Neural crest cell (in vitro differentiated cells): ENCODE measurements around the gene TPRX1. TPM values are rescaled to one million over a fixed set of nuclear protein-coding genes. Genes with fewer than 3 reads are reported as not detected.
"Not testable (repeated sequence)": the region's sequence is repeated elsewhere in the genome, so short reads cannot be mapped to it uniquely, and the experiment has no call there.

Experiments used
- DNase-seq: peaks from one replicate; pipeline ENCODE4 v3.0.0; 2021; ENCODE audit warnings: low read depth, mixed read lengths, low spot score
- H3K27ac Mint-ChIP-seq: one replicate; pipeline ENCODE4 v1.8.0; 2021; ENCODE audit warnings: mild to moderate bottlenecking, mixed read lengths; ENCODE audit not compliant: unreplicated experiment
- H3K27me3 Mint-ChIP-seq: 2 replicates; pipeline ENCODE4 v1.8.0; 2021; ENCODE audit warnings: low read depth, mild to moderate bottlenecking, mixed read lengths
- H3K36me3 Mint-ChIP-seq: 2 replicates; pipeline ENCODE4 v1.8.0; 2021; ENCODE audit warnings: low read depth, mild to moderate bottlenecking, mixed read lengths
- H3K4me1 Mint-ChIP-seq: 2 replicates; pipeline ENCODE4 v1.8.0; 2021; ENCODE audit warnings: mixed read lengths
- H3K4me3 Mint-ChIP-seq: one replicate; pipeline ENCODE4 v1.8.0; 2021; ENCODE audit warnings: mild to moderate bottlenecking, mixed read lengths
- H3K9me3 Mint-ChIP-seq: 2 replicates; pipeline ENCODE4 v1.8.0; 2021; ENCODE audit warnings: mixed read lengths
- CTCF ChIP-seq: fragments of 200-600 bp; sonication (generic); conservative IDR thresholded peaks from 2 replicates; pipeline ENCODE4 v1.5.0; 2021; ENCODE audit warnings: antibody characterized with exemption, mild to moderate bottlenecking
- total RNA-seq: library from RNA; stranded (reverse); gene quantifications from 2 replicates; pipeline ENCODE4 v1.2.1, GENCODE V29; 2021

The TPRX1 gene
- total RNA-seq, 1 donor from 2014 or later, result not detected

- Mint-ChIP-seq H3K27me3 (no peaks in the 10 kb centered on the region), H3K4me3 (peak overlapping the region; percentile 49), H3K9me3 (no peaks in the 10 kb centered on the region), H3K4me1 (peaks cover 37% of the 10 kb centered on the region), H3K27ac (no peak overlapping the region), H3K36me3 (peaks cover 5% of the 10 kb centered on the region)
- DNase-seq, result no peak
- no peak for TF ChIP-seq CTCF
These were observed 27.8 kb downstream of the TPRX1 start for GRCh38 chr19:47776568-47776967.

DNA sequence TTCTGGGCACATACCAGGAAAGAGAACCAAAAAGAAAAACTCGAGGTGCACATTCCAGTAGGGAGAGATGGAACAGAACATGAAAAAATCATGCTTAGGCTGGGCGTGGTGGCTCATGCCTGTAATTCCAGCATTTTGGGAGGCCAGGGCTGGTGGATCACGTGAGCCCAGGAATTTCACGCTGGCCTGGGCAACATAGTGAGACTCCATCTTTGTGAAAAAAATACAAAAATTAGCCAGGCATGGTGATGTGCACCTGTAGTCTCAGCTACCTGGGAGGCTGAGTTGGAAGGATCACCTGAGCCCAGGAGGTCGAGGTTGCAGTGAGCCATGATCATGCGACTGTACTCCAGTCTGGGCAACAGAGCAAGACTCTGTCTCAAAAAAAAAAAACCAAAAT, 33.1 kb downstream of the TPRX1 start:
- Mint-ChIP-seq H3K27ac (peak overlapping the region; percentile 59), H3K4me1 (peaks cover 36% of the 10 kb centered on the region)
- H3K36me3 Mint-ChIP-seq, H3K9me3 Mint-ChIP-seq, H3K27me3 Mint-ChIP-seq, H3K4me3 Mint-ChIP-seq, DNase-seq: not testable (repeated sequence)

- no peak for TF ChIP-seq CTCF
- H3K36me3 Mint-ChIP-seq, result no peaks in the 10 kb centered on the region
- H3K9me3 Mint-ChIP-seq, result peaks cover 5% of the 10 kb centered on the region
- no peaks in the 10 kb centered on the region for H3K27me3 Mint-ChIP-seq
- H3K4me3 Mint-ChIP-seq, result no peak overlapping the region
- peaks cover 39% of the 10 kb centered on the region for H3K4me1 Mint-ChIP-seq
- H3K27ac Mint-ChIP-seq, result no peak overlapping the region
- no peak for DNase-seq
These were observed 34.8 kb downstream of the TPRX1 start for GRCh38 chr19:47769534-47769933.

DNA sequence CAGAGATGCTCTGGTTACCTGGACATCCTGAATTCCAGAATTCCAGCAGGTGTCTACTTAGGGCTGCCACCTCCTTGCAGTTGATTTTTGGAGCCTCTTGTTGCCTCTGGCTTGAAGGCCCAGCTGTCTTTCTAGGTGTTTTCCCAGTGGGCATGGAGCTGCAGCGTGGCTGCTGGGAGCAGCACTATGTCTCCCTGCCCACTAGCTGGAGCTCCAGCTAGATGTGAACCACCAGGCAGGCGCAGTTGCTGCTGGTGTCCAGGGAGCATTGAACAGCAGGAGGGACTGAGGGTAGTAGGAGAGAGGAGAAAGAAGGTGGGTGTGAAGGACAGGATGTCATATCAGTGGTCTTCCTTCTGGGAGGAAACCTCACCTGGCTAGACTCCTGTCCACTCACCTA, 35.7 kb downstream of the TPRX1 start:
- no peaks in the 10 kb centered on the region for H3K36me3 Mint-ChIP-seq
- H3K27me3 Mint-ChIP-seq, result no peaks in the 10 kb centered on the region
- peaks cover 5% of the 10 kb centered on the region for H3K9me3 Mint-ChIP-seq
- no peak for DNase-seq
- H3K27ac Mint-ChIP-seq, result no peak overlapping the region
- H3K4me1 Mint-ChIP-seq, result peaks cover 30% of the 10 kb centered on the region
- no peak overlapping the region for H3K4me3 Mint-ChIP-seq
- no peak for TF ChIP-seq CTCF

GRCh38 chr19:47767349-47767748, 37.0 kb downstream of the TPRX1 start:
- Mint-ChIP-seq H3K27me3 (no peaks in the 10 kb centered on the region), H3K36me3 (no peaks in the 10 kb centered on the region), H3K27ac (no peak overlapping the region), H3K4me1 (peaks cover 22% of the 10 kb centered on the region), H3K4me3 (no peak overlapping the region), H3K9me3 (peaks cover 5% of the 10 kb centered on the region)
- no peak for TF ChIP-seq CTCF
- DNase-seq, result no peak

DNA sequence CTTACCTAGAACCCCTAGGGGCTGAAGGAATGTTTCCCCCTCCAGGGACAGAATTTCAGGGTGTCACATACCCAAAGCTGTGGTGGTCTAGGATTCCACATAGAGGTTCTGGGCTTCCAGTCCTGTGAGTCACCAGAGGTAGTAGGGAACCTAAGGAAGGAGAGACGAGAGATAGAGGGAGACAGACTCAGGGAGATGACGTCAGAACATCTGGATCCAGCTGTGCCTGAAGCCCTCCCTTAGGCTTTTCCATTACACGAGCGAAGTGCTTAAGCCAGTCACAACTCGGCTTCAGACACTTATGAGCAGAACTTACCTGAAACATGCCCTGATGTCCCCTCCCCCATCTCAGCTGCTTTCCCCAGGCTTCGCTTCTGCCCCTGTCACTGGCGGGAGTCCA, 37.7 kb downstream of the TPRX1 start:
- DNase-seq, result no peak
- no peak for TF ChIP-seq CTCF
- Mint-ChIP-seq H3K9me3 (peaks cover 5% of the 10 kb centered on the region), H3K36me3 (no peaks in the 10 kb centered on the region), H3K4me3 (no peak overlapping the region), H3K27ac (no peak overlapping the region), H3K4me1 (peaks cover 22% of the 10 kb centered on the region), H3K27me3 (no peaks in the 10 kb centered on the region)
